Measurements from ENCODE around the gene ATF4.

DNA sequence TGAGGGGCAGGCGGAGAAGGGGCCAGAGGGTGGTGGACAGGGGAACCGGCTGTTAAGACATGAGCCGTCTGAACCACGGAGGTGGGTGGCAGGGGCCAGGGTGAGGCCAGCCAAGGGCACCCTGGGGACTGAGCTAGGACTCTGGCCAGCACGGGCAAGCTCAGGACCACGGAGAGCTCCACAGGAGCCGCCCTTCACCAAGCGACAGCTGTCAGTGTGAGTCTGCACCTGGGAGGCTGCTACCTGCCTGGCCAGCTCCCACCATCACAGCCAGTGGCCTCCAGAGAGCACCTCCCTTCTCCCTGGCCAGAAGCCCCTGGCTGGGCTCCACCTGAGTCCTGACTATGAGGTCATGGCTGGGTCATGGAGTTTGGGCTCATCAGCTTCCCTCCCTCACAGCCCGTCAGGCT, 41.9 kb upstream of the ATF4 start:
- no peak for TF ChIP-seq POLR2A (IDR thresholded peaks at IDR 0.05)
- TF ChIP-seq, protein P1, sequence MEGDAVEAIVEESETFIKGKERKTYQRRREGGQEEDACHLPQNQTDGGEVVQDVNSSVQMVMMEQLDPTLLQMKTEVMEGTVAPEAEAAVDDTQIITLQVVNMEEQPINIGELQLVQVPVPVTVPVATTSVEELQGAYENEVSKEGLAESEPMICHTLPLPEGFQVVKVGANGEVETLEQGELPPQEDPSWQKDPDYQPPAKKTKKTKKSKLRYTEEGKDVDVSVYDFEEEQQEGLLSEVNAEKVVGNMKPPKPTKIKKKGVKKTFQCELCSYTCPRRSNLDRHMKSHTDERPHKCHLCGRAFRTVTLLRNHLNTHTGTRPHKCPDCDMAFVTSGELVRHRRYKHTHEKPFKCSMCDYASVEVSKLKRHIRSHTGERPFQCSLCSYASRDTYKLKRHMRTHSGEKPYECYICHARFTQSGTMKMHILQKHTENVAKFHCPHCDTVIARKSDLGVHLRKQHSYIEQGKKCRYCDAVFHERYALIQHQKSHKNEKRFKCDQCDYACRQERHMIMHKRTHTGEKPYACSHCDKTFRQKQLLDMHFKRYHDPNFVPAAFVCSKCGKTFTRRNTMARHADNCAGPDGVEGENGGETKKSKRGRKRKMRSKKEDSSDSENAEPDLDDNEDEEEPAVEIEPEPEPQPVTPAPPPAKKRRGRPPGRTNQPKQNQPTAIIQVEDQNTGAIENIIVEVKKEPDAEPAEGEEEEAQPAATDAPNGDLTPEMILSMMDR (IDR thresholded peaks at IDR 0.05), result no peak

All from lower leg skin (tissue), 3 donors.